SK-N-SH (cell line): ENCODE measurements around the gene SALL3. TPM values are rescaled to one million over a fixed set of nuclear protein-coding genes. Genes with fewer than 3 reads are reported as not detected.

Source experiments
- CTCF ChIA-PET: fragments of 300-600, 350-600 bp; formaldehyde crosslinking; extraction: SDS; loops from one replicate; lab custom pipeline; 2021; lab: Yijun Ruan, JAX
- POLR2A ChIA-PET: fragments of 350-600 bp; sonication (Branson Sonifier 250); formaldehyde crosslinking; extraction: SDS; loops from one replicate; lab custom pipeline; 2020; ENCODE audit warnings: antibody characterized with exemption, inconsistent platforms; lab: Yijun Ruan, JAX
- DNase-seq: peaks from one replicate; pipeline ENCODE4 v3.0.0; 2012
- H2AFZ ChIP-seq: fragments of 200-600 bp; sonication (generic); 2 replicates; pipeline ENCODE4 v1.8.1; 2016; ENCODE audit warnings: antibody characterized with exemption, mild to moderate bottlenecking, low read depth
- H3F3A ChIP-seq: fragments of 200-600 bp; sonication (generic); replicated peaks from 2 replicates; pipeline ENCODE3; 2016; ENCODE audit warnings: antibody characterized with exemption, mild to moderate bottlenecking; ENCODE audit not compliant: insufficient read depth
- H3K27ac ChIP-seq, 2 experiments: fragments of 200-500 bp in 1 of 2; fragments of 200-600 bp in 1 of 2; sonication (Bioruptor generic) in 1 of 2; sonication (generic), shearing (Covaris generic) in 1 of 2; 2 replicates each; pipeline versions ENCODE4 v1.5.1 to v1.6.1; 2014 to 2016; ENCODE audit warnings: low read depth in 2 of 2, inconsistent platforms in 1 of 2, low read length in 1 of 2, mild to moderate bottlenecking in 1 of 2, mixed read lengths in 1 of 2
- H3K27me3 ChIP-seq: fragments of 200-600 bp; sonication (generic), shearing (Covaris generic); 2 replicates; pipeline ENCODE4 v1.6.1; 2016; ENCODE audit warnings: mixed run types; ENCODE audit not compliant: insufficient read depth
- H3K36me3 ChIP-seq, 2 experiments: fragments of 200-500 bp in 1 of 2; fragments of 200-600 bp in 1 of 2; sonication (Bioruptor generic) in 1 of 2; sonication (generic) in 1 of 2; replicated peaks in 1 of 2; 2 replicates each; pipeline versions ENCODE3 to v1.5.1; 2014 to 2016; ENCODE audit warnings: low read length in 1 of 2, mild to moderate bottlenecking in 1 of 2; ENCODE audit not compliant: insufficient read depth in 2 of 2, control insufficient read depth in 1 of 2
- H3K4me1 ChIP-seq, 2 experiments: fragments of 200-500 bp in 1 of 2; fragments of 200-600 bp in 1 of 2; sonication (Bioruptor generic) in 1 of 2; sonication (generic), shearing (Covaris generic) in 1 of 2; 2 replicates each; pipeline versions ENCODE4 v1.5.1 to v1.6.1; 2014 to 2016; ENCODE audit warnings: low read depth in 1 of 2, low read length in 1 of 2, mixed run types in 1 of 2; ENCODE audit not compliant: insufficient read depth in 2 of 2, control insufficient read depth in 1 of 2
- H3K4me2 ChIP-seq: fragments of 200-600 bp; sonication (generic), shearing (Covaris generic); 2 replicates; pipeline ENCODE4 v1.6.1; 2017; ENCODE audit warnings: mixed run types
- H3K4me3 ChIP-seq, 2 experiments: fragments of 200-500 bp in 1 of 2; fragments of 200-600 bp in 1 of 2; sonication (Bioruptor generic) in 1 of 2; sonication (generic), shearing (Covaris generic) in 1 of 2; 2 replicates each; pipeline versions ENCODE4 v1.5.1 to v1.8.1; 2014 to 2016; ENCODE audit warnings: low read depth in 2 of 2, inconsistent platforms in 1 of 2, low read length in 1 of 2, mild to moderate bottlenecking in 1 of 2, mixed read lengths in 1 of 2, moderate library complexity in 1 of 2
- H3K79me2 ChIP-seq: fragments of 200-600 bp; sonication (generic); 2 replicates; pipeline ENCODE4 v1.8.1; 2017; ENCODE audit warnings: mild to moderate bottlenecking; ENCODE audit not compliant: insufficient read depth
- H3K9ac ChIP-seq: fragments of 200-600 bp; sonication (generic); 2 replicates; pipeline ENCODE4 v1.6.1; 2017; ENCODE audit warnings: mixed run types
- H3K9me2 ChIP-seq: fragments of 200-600 bp; sonication (generic); 2 replicates; pipeline ENCODE4 v1.6.1; 2017; ENCODE audit warnings: mixed run types
- H3K9me3 ChIP-seq: fragments of 200-600 bp; sonication (generic); 2 replicates; pipeline ENCODE4 v1.6.1; 2017; ENCODE audit warnings: mixed run types, mild to moderate bottlenecking, moderate library complexity
- H4K20me1 ChIP-seq: fragments of 200-600 bp; sonication (generic); 2 replicates; pipeline ENCODE4 v1.6.1; 2017; ENCODE audit warnings: mild to moderate bottlenecking, mixed run types; ENCODE audit not compliant: insufficient read depth
- ELF1 ChIP-seq: IDR thresholded peaks from 2 replicates; pipeline ENCODE4 v1.4.0; 2012
- EP300 ChIP-seq, 2 experiments: IDR thresholded peaks; 2 replicates each; pipeline versions ENCODE4 v1.4.0 to v1.6.1; 2012; ENCODE audit warnings: borderline replicate concordance in 1 of 2, low read depth in 1 of 2, low read length in 1 of 2
- EZH2phosphoT487 ChIP-seq: fragments of 200-600 bp; sonication (generic); IDR thresholded peaks from 2 replicates; pipeline ENCODE4 v1.6.1; 2017; ENCODE audit warnings: low read depth, mixed run types, mild to moderate bottlenecking, antibody characterized with exemption, moderate library complexity, borderline replicate concordance
- FOXM1 ChIP-seq: IDR thresholded peaks from 2 replicates; pipeline ENCODE4 v1.4.0; 2012; ENCODE audit warnings: low read depth, mild to moderate bottlenecking
- GABPA ChIP-seq: IDR thresholded peaks from 2 replicates; pipeline ENCODE4 v1.4.0; 2012; ENCODE audit warnings: low read depth, mild to moderate bottlenecking
- GATA2 ChIP-seq: sonication (generic); formaldehyde crosslinking; IDR thresholded peaks from 2 replicates; pipeline ENCODE4 v1.5.0; 2020; ENCODE audit warnings: mild to moderate bottlenecking, missing genetic modification reagents
- JUND ChIP-seq: IDR thresholded peaks from 2 replicates; pipeline ENCODE4 v1.4.0; 2012
- NFIC ChIP-seq: IDR thresholded peaks from 2 replicates; pipeline ENCODE4 v1.4.0; 2012; ENCODE audit warnings: borderline replicate concordance
- PBX3 ChIP-seq: IDR thresholded peaks from 2 replicates; pipeline ENCODE4; 2012
- RAD21 ChIP-seq: IDR thresholded peaks from 2 replicates; pipeline ENCODE4 v1.6.1; 2012; ENCODE audit warnings: mild to moderate bottlenecking, low read length
- RCOR1 ChIP-seq: fragments of 150-350 bp; IDR thresholded peaks from 2 replicates; pipeline ENCODE4 v1.6.1; 2017; ENCODE audit warnings: antibody characterized with exemption, low read length
- REST ChIP-seq: IDR thresholded peaks from 2 replicates; pipeline ENCODE4 v1.6.1; 2012; ENCODE audit warnings: mild to moderate bottlenecking, low read depth, low read length, moderate library complexity
- RFX5 ChIP-seq: IDR thresholded peaks from 2 replicates; pipeline ENCODE4 v1.6.1; 2012; ENCODE audit warnings: mild to moderate bottlenecking, improper control_type of control experiment, low read length
- RXRA ChIP-seq: IDR thresholded peaks from 2 replicates; pipeline ENCODE4 v1.4.0; 2012; ENCODE audit warnings: low read depth, mild to moderate bottlenecking, borderline replicate concordance
- SIN3A ChIP-seq: IDR thresholded peaks from 2 replicates; pipeline ENCODE4 v1.6.1; 2012; ENCODE audit warnings: low read depth, mild to moderate bottlenecking, low read length, moderate library complexity, borderline replicate concordance
- TAF1 ChIP-seq: IDR thresholded peaks from 2 replicates; pipeline ENCODE4 v1.6.1; 2012; ENCODE audit warnings: low read depth, mild to moderate bottlenecking, low read length, moderate library complexity, borderline replicate concordance
- WGBS: methylation state at CpG from one replicate; pipeline ENCODE4 v1.1.6; 2017; ENCODE audit warnings: low lambda C conversion rate; 5-methylcytosine and 5-hydroxymethylcytosine counted together
- polyA plus RNA-seq, 3 experiments: library from polyadenylated mRNA; depleted of rRNA; stranded (reverse); fragments of >200 nt; gene quantifications; 2 replicates each; pipeline ENCODE4 v1.2.3, GENCODE V29; 2012

Gene SALL3
- polyA plus RNA-seq, 1 of the 3 experiments (the other 2 are of a cell fraction): not detected

GRCh38 chr18:79007440-79007839, 27.8 kb downstream of the SALL3 start:
- no peak overlapping the region for H3K4me3 ChIP-seq
- no peak overlapping the region for H3K4me2 ChIP-seq
- TF ChIP-seq FOXM1: no peak
- TF ChIP-seq ELF1: no peak
- TF ChIP-seq PBX3: no peak
- no peak for TF ChIP-seq TAF1
- TF ChIP-seq SIN3A: no peak
- TF ChIP-seq GATA2: no peak
- no peak for TF ChIP-seq RFX5
- TF ChIP-seq RXRA: no peak
- TF ChIP-seq EP300 (IDR thresholded peaks at IDR 0.05; ENCODE audit: borderline replicate concordance in 1 of 2, low read depth in 1 of 2, low read length in 1 of 2): no peak
- no peak for TF ChIP-seq EZH2phosphoT487
- no peak for TF ChIP-seq RAD21
- no peak for TF ChIP-seq JUND
- no peak for TF ChIP-seq GABPA
- TF ChIP-seq NFIC: no peak
- TF ChIP-seq RCOR1: no peak
- TF ChIP-seq REST: no peak
- TF ChIP-seq, all 33 proteins: peak for 0
- Histone ChIP-seq H3F3A (no peaks in the 10 kb centered on the region), H3K79me2 (no peaks in the 10 kb centered on the region), H2AFZ (no peak overlapping the region), H3K36me3 (no peaks in the 10 kb centered on the region), H4K20me1 (no peaks in the 10 kb centered on the region), H3K4me1 (no peaks in the 10 kb centered on the region), H3K9me2 (no peaks in the 10 kb centered on the region), H3K9me3 (no peaks in the 10 kb centered on the region), H3K27me3 (peaks cover 85% of the 10 kb centered on the region), H3K27ac (no peak overlapping the region), H3K9ac (no peak overlapping the region)
- WGBS: 22% methylated on average over 9 of the region's 9 CpGs
- CTCF ChIA-PET: no interaction called here
- no peak for DNase-seq
- POLR2A ChIA-PET: no interaction called here
